ENCODE results near the gene ARID4A.
"Not testable (repeated sequence)": the region's sequence is repeated elsewhere in the genome, so short reads cannot be mapped to it uniquely, and the experiment has no call there.

Gene ARID4A

GRCh38 chr14:58305730-58306129, 7.4 kb downstream of the ARID4A start:
- 0 out of 2 replicates have a peak, but pooled peaks cover 3% of the 10 kb centered on the region for H3K36me3 ChIP-seq (ENCODE audit: insufficient read depth, low read length)
- no peak overlapping the region for H3K9ac ChIP-seq (ENCODE audit: low read depth, low read length)
- H3K9me3 ChIP-seq (ENCODE audit: control insufficient read depth, insufficient read depth, low read length), result no peaks in the 10 kb centered on the region
- H3K4me1 ChIP-seq (ENCODE audit: insufficient read depth, low read length), result no peaks in the 10 kb centered on the region

GRCh38 chr14:58307597-58308316, 9.4 kb downstream of the ARID4A start:
- H3K9ac ChIP-seq (ENCODE audit: low read depth, low read length), result no peak overlapping the region
- H3K36me3 ChIP-seq (ENCODE audit: insufficient read depth, low read length), result 0 out of 2 replicates have a peak, but pooled peaks cover 3% of the 10 kb centered on the region
- H3K9me3 ChIP-seq (ENCODE audit: control insufficient read depth, insufficient read depth, low read length), result no peaks in the 10 kb centered on the region
- H3K4me1 ChIP-seq (ENCODE audit: insufficient read depth, low read length), result no peaks in the 10 kb centered on the region

DNA sequence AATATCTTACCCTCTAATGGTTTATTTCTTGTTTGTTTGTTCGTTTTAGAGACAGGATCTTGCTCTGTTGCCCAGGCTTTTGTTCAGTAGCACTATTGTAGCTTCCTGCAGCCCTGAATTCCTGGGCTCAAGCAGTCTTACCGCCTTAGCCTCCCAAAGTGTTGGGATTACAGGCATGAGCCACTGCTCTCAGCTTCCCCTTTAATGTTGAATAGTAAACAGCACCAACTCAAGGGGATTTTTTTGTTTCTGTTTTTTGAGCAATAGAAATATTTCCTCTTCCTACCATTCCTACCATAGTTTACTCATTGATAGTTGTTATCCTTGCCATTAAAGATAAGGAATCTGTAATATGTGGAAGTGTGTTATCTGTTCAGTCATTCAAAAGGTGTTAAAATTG, 10.7 kb downstream of the ARID4A start:
- H3K9me3 ChIP-seq (ENCODE audit: control insufficient read depth, insufficient read depth, low read length), result no peaks in the 10 kb centered on the region
- no peaks in the 10 kb centered on the region for H3K4me1 ChIP-seq (ENCODE audit: insufficient read depth, low read length)
- H3K9ac ChIP-seq (ENCODE audit: low read depth, low read length), result no peak overlapping the region
- H3K36me3 ChIP-seq (ENCODE audit: insufficient read depth, low read length), result peaks cover 2% of the 10 kb centered on the region; the same call in 1 of the 2 replicates

DNA sequence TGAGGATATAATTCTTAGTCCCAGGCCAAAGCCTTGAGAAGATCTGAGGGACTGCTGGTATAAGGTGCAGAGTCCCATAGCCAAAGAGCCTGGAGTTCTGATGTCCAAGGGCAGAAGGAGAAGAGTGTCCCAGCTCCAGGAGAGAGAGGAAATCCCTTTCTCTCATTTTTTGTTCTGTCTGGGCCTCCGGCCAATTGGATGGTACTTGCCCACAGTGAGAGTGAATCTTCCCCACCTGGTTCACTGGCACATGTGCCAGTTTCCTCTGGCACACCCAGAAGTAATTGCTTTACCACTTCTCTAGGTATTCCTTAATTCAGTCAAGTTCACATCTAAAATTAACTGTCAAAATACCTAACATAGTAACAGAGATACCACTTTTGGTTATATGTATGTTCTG, 15.3 kb downstream of the ARID4A start:
- Histone ChIP-seq H3K36me3 (ENCODE audit: insufficient read depth, low read length) (peaks cover 2% of the 10 kb centered on the region; the same call in 1 of the 2 replicates), H3K4me1 (ENCODE audit: insufficient read depth, low read length) (no peaks in the 10 kb centered on the region), H3K9ac (ENCODE audit: low read depth, low read length) (no peak overlapping the region), H3K9me3 (ENCODE audit: control insufficient read depth, insufficient read depth, low read length) (no peaks in the 10 kb centered on the region)

GRCh38 chr14:58315606-58316005, 17.3 kb downstream of the ARID4A start:
- H3K9ac ChIP-seq (ENCODE audit: low read depth, low read length), result no peak overlapping the region
- no peaks in the 10 kb centered on the region for H3K4me1 ChIP-seq (ENCODE audit: insufficient read depth, low read length)
- peaks cover 4% of the 10 kb centered on the region; the same call in 1 of the 2 replicates for H3K36me3 ChIP-seq (ENCODE audit: insufficient read depth, low read length)
- no peaks in the 10 kb centered on the region for H3K9me3 ChIP-seq (ENCODE audit: control insufficient read depth, insufficient read depth, low read length)

- H3K36me3 ChIP-seq (ENCODE audit: insufficient read depth, low read length), result 0 out of 2 replicates have a peak, but pooled peaks cover 6% of the 10 kb centered on the region
- H3K4me1 ChIP-seq (ENCODE audit: insufficient read depth, low read length), result peaks cover 6% of the 10 kb centered on the region; the same call in 1 of the 2 replicates
- no peak overlapping the region for H3K9ac ChIP-seq (ENCODE audit: low read depth, low read length)
- no peaks in the 10 kb centered on the region for H3K9me3 ChIP-seq (ENCODE audit: control insufficient read depth, insufficient read depth, low read length)
Measured at GRCh38 chr14:58327019-58327418, 28.7 kb downstream of the ARID4A start.

DNA sequence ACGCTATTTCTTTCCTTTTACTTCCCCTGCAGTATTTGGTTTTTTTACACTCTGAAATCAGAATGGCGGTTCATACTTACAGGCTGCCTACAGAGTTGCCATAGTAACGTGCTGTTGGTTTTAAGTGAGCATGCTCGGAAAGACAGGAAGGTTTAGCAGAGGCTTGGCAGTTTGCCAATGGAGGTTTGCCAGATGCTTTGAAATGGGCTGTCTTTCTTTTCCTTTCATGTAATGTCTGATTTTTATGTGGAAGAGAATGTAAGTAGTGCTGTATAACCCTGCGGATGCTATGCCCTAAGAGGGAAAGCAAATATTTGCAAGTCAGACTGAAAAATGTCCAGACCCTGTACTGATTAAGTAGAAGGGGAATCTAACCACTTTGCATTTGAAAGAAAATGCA, 32.8 kb downstream of the ARID4A start:
- Histone ChIP-seq H3K4me1 (ENCODE audit: insufficient read depth, low read length) (peaks cover 6% of the 10 kb centered on the region; the same call in 1 of the 2 replicates), H3K9ac (ENCODE audit: low read depth, low read length) (no peak overlapping the region), H3K36me3 (ENCODE audit: insufficient read depth, low read length) (0 out of 2 replicates have a peak, but pooled peaks cover 2% of the 10 kb centered on the region), H3K9me3 (ENCODE audit: control insufficient read depth, insufficient read depth, low read length) (no peaks in the 10 kb centered on the region)

DNA sequence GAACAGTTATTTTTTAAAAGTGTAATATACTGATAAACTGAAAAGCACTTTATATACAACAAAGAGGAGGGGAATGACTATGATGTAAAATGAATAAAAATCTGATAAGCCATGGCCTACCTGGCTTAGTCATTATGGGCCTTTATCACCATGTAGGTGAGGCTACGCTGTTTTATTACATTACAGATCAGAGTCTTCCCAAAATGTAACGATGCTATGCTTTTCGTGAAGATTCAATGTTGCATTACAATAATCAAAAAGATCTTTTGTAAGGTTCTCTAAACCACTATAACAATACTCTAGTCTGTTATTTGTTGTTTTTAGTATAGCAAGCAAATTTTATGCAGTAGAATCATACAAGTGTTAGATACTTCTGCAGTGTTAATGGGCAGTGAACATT, 34.2 kb downstream of the ARID4A start:
- Histone ChIP-seq H3K36me3 (ENCODE audit: insufficient read depth, low read length) (0 out of 2 replicates have a peak, but pooled peaks cover 2% of the 10 kb centered on the region), H3K4me1 (ENCODE audit: insufficient read depth, low read length) (peaks cover 6% of the 10 kb centered on the region; the same call in 1 of the 2 replicates)

GRCh38 chr14:58339666-58340065, 41.3 kb downstream of the ARID4A start:
- H3K9me3 ChIP-seq (ENCODE audit: control insufficient read depth, insufficient read depth, low read length); H3K4me1 ChIP-seq (ENCODE audit: insufficient read depth, low read length); H3K36me3 ChIP-seq (ENCODE audit: insufficient read depth, low read length); H3K9ac ChIP-seq (ENCODE audit: low read depth, low read length): not testable (repeated sequence)

More for the DNA sequence above, 34.2 kb downstream of the ARID4A start:
- no peaks in the 10 kb centered on the region for H3K9me3 ChIP-seq (ENCODE audit: control insufficient read depth, insufficient read depth, low read length)
- H3K9ac ChIP-seq (ENCODE audit: low read depth, low read length), result no peak overlapping the region

- H3K9ac ChIP-seq (ENCODE audit: low read depth, low read length), result no peak overlapping the region
- H3K9me3 ChIP-seq (ENCODE audit: control insufficient read depth, insufficient read depth, low read length), result no peaks in the 10 kb centered on the region
- H3K4me1 ChIP-seq (ENCODE audit: insufficient read depth, low read length), result no peaks in the 10 kb centered on the region
- H3K36me3 ChIP-seq (ENCODE audit: insufficient read depth, low read length), result no peaks in the 10 kb centered on the region
Measured at GRCh38 chr14:58341152-58341748, 42.9 kb downstream of the ARID4A start.

DNA sequence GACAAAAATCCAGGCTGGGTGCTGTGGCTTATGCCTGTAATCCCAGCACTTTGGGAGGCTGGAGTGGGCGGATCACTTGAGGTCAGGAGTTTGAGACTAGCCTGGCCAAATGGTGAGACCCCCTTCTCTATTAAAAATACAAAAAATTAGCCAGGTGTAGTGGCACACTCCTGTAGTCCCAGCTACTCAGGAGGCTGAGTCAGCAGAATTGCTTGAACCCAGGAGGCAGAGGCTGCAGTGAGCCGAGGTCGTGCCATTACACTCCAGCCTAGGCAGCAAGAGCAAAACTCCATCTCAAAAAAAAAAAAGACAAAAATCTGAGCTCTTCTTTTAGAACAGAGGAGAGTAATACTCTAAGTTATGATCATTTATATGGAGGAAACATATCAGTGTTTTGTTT, 45.2 kb downstream of the ARID4A start:
- not testable (repeated sequence) for H3K9me3 ChIP-seq (ENCODE audit: control insufficient read depth, insufficient read depth, low read length); H3K4me1 ChIP-seq (ENCODE audit: insufficient read depth, low read length); H3K9ac ChIP-seq (ENCODE audit: low read depth, low read length); H3K36me3 ChIP-seq (ENCODE audit: insufficient read depth, low read length)

- Histone ChIP-seq H3K9me3 (ENCODE audit: control insufficient read depth, insufficient read depth, low read length) (no peaks in the 10 kb centered on the region), H3K4me1 (ENCODE audit: insufficient read depth, low read length) (no peaks in the 10 kb centered on the region), H3K36me3 (ENCODE audit: insufficient read depth, low read length) (peaks cover 5% of the 10 kb centered on the region; the same call in 1 of the 2 replicates), H3K9ac (ENCODE audit: low read depth, low read length) (no peak overlapping the region)
Measured at GRCh38 chr14:58353516-58354299, 55.4 kb downstream of the ARID4A start.

GRCh38 chr14:58354808-58355207, 56.5 kb downstream of the ARID4A start:
- Histone ChIP-seq H3K9me3 (ENCODE audit: control insufficient read depth, insufficient read depth, low read length) (no peaks in the 10 kb centered on the region), H3K36me3 (ENCODE audit: insufficient read depth, low read length) (peaks cover 5% of the 10 kb centered on the region; the same call in 1 of the 2 replicates), H3K9ac (ENCODE audit: low read depth, low read length) (no peak overlapping the region)

DNA sequence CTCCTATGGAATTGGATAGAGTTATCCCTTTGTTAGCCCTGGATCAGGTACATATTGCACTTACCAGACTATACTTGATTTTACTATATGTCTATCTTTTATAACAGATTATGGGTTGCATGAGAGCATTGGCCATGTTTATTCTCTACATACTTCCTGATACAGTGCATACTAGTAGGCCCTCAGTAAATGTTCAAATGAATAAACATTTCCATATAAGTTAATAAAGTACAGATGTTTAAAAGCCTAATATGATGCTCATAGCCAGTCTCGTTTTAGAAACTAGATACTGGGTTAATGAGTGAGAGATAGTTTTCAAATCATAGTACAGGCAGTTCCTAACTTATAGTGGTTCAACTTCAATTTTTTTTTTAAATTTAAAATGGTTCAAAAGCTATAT, 57.9 kb downstream of the ARID4A start:
- Histone ChIP-seq H3K9me3 (ENCODE audit: control insufficient read depth, insufficient read depth, low read length) (no peaks in the 10 kb centered on the region), H3K4me1 (ENCODE audit: insufficient read depth, low read length) (no peaks in the 10 kb centered on the region), H3K9ac (ENCODE audit: low read depth, low read length) (no peak overlapping the region), H3K36me3 (ENCODE audit: insufficient read depth, low read length) (no peaks in the 10 kb centered on the region)

More at GRCh38 chr14:58354808-58355207, 56.5 kb downstream of the ARID4A start:
- H3K4me1 ChIP-seq (ENCODE audit: insufficient read depth, low read length), result no peaks in the 10 kb centered on the region

All from ES-I3 (cell line).